HEK293 (cell line): Measurements from ENCODE around the gene MAP3K13.

ENCODE experiments used
- GLIS2 ChIP-seq: fragments of 450-650 bp; formaldehyde crosslinking; IDR thresholded peaks from 2 replicates; pipeline ENCODE4 v1.5.1; 2016; ENCODE audit warnings: missing biosample characterization, missing genetic modification characterization
- INSM2 ChIP-seq: fragments of 450-650 bp; formaldehyde crosslinking; IDR thresholded peaks from 2 replicates; pipeline ENCODE4 v1.5.1; 2016; ENCODE audit warnings: missing biosample characterization, missing genetic modification characterization
- KLF1 ChIP-seq: fragments of 450-650 bp; formaldehyde crosslinking; IDR thresholded peaks from 2 replicates; pipeline ENCODE4 v1.5.1; 2016; ENCODE audit warnings: missing biosample characterization, missing genetic modification characterization
- KLF7 ChIP-seq: fragments of 450-650 bp; formaldehyde crosslinking; IDR thresholded peaks from 2 replicates; pipeline ENCODE4 v1.5.1; 2016; ENCODE audit warnings: missing biosample characterization, missing genetic modification characterization, borderline replicate concordance
- ZBTB1 ChIP-seq: fragments of 450-650 bp; formaldehyde crosslinking; IDR thresholded peaks from 2 replicates; pipeline ENCODE4 v1.5.1; 2016; ENCODE audit warnings: missing biosample characterization, missing genetic modification characterization
- ZBTB10 ChIP-seq: fragments of 450-650 bp; formaldehyde crosslinking; IDR thresholded peaks from 2 replicates; pipeline ENCODE4 v1.5.1; 2016; ENCODE audit warnings: missing biosample characterization, missing genetic modification characterization
- ZBTB17 ChIP-seq: fragments of 450-650 bp; formaldehyde crosslinking; IDR thresholded peaks from 2 replicates; pipeline ENCODE4 v1.5.1; 2016; ENCODE audit warnings: missing biosample characterization, missing genetic modification characterization
- ZBTB49 ChIP-seq: fragments of 450-650 bp; formaldehyde crosslinking; IDR thresholded peaks from 2 replicates; pipeline ENCODE4 v1.5.1; 2016; ENCODE audit warnings: missing biosample characterization, missing genetic modification characterization, low read depth
- ZFP37 ChIP-seq: fragments of 450-650 bp; formaldehyde crosslinking; IDR thresholded peaks from 2 replicates; pipeline ENCODE4 v1.5.1; 2016; ENCODE audit warnings: missing biosample characterization, missing genetic modification characterization
- ZNF280D ChIP-seq: fragments of 450-650 bp; formaldehyde crosslinking; IDR thresholded peaks from 2 replicates; pipeline ENCODE4 v1.5.1; 2016; ENCODE audit warnings: missing biosample characterization, missing genetic modification characterization
- ZNF292 ChIP-seq: fragments of 450-650 bp; formaldehyde crosslinking; IDR thresholded peaks from 2 replicates; pipeline ENCODE4 v1.5.1; 2016; ENCODE audit warnings: low read depth, missing biosample characterization, missing genetic modification characterization, borderline replicate concordance
- ZNF341 ChIP-seq: fragments of 450-650 bp; formaldehyde crosslinking; IDR thresholded peaks from 2 replicates; pipeline ENCODE4; 2016; ENCODE audit warnings: low read depth, missing biosample characterization, missing genetic modification characterization
- ZNF449 ChIP-seq: fragments of 450-650 bp; formaldehyde crosslinking; IDR thresholded peaks from 2 replicates; pipeline ENCODE4 v1.5.1; 2017; ENCODE audit warnings: missing biosample characterization, mild to moderate bottlenecking, missing genetic modification characterization, moderate library complexity
- ZNF510 ChIP-seq: fragments of 450-650 bp; formaldehyde crosslinking; IDR thresholded peaks from 2 replicates; pipeline ENCODE4 v1.5.1; 2018; ENCODE audit warnings: mild to moderate bottlenecking, missing genetic modification characterization, missing biosample characterization; ENCODE audit not compliant: insufficient replicate concordance
- ZNF621 ChIP-seq: fragments of 450-650 bp; formaldehyde crosslinking; IDR thresholded peaks from 2 replicates; pipeline ENCODE4 v1.5.1; 2017; ENCODE audit warnings: missing biosample characterization, missing genetic modification characterization
- ZNF624 ChIP-seq: fragments of 450-650 bp; formaldehyde crosslinking; IDR thresholded peaks from 2 replicates; pipeline ENCODE4 v1.5.1; 2017; ENCODE audit warnings: missing biosample characterization, missing genetic modification characterization
- ZNF677 ChIP-seq: fragments of 450-650 bp; IDR thresholded peaks from 2 replicates; pipeline ENCODE4 v1.5.0; 2018; ENCODE audit warnings: missing biosample characterization, mild to moderate bottlenecking, missing genetic modification characterization, moderate library complexity
- ZSCAN4 ChIP-seq: fragments of 450-650 bp; formaldehyde crosslinking; IDR thresholded peaks from 2 replicates; pipeline ENCODE4 v1.5.1; 2017; ENCODE audit warnings: missing biosample characterization, missing genetic modification characterization
- ZSCAN5A ChIP-seq: fragments of 450-650 bp; formaldehyde crosslinking; IDR thresholded peaks from 2 replicates; pipeline ENCODE4 v1.5.1; 2016; ENCODE audit warnings: missing biosample characterization, missing genetic modification characterization
- ZXDB ChIP-seq: fragments of 450-650 bp; formaldehyde crosslinking; IDR thresholded peaks from 2 replicates; pipeline ENCODE4 v1.5.1; 2016; ENCODE audit warnings: missing biosample characterization, missing genetic modification characterization

Gene MAP3K13

GRCh38 chr3:185498503-185499396 lies 135.8 kb downstream of the MAP3K13 start, which contains the start of gene TMEM41A (continued):
- TF ChIP-seq ZNF341 (tag by site-specific recombination) (no peak; the same call in 1 of the 2 replicates), ZXDB (tag by site-specific recombination) (peak; percentile 94), GLIS2 (peak; percentile 4), ZBTB17 (tag by site-specific recombination) (peak; percentile 66), ZBTB1 (tag by site-specific recombination) (peak; percentile 41; the same call in 1 of the 2 replicates), ZNF449 (tag by site-specific recombination) (no peak; the same call in 1 of the 2 replicates), ZBTB49 (tag by site-specific recombination) (no peak), ZNF280D (tag by site-specific recombination) (no peak; the same call in none of the 2 replicates), ZFP37 (tag by site-specific recombination) (peak; percentile 100), ZSCAN4 (peak; percentile 73), ZSCAN5A (tag by site-specific recombination) (peak; percentile 86), ZNF621 (tag by site-specific recombination) (no peak), ZNF510 (tag by site-specific recombination) (no peak), ZNF624 (tag by site-specific recombination) (no peak), KLF7 (tag by site-specific recombination) (peak; percentile 73; the same call in 1 of the 2 replicates), ZBTB10 (tag by site-specific recombination) (peak; percentile 71), ZNF677 (tag by site-specific recombination) (peak; percentile 83), KLF1 (peak; percentile 26; the same call in 1 of the 2 replicates), ZNF292 (tag by site-specific recombination) (no peak), INSM2 (peak; percentile 53; the same call in 1 of the 2 replicates)
